H9 (cell line): ENCODE measurements around the gene KIAA0513. TPM values are rescaled to one million over a fixed set of nuclear protein-coding genes. Genes with fewer than 3 reads are reported as not detected.
A peak's percentile ranks its signal among the peaks of the same experiment; 100 is the strongest.

Experiments used
- DNase-seq: peaks from one replicate; pipeline ENCODE4 v3.0.0-alpha.2; 2017
- H2AFZ ChIP-seq: one replicate; pipeline ENCODE4 v1.6.1; 2013; ENCODE audit warnings: mild to moderate bottlenecking, low read length, control low read depth, moderate library complexity
- H2AK5ac ChIP-seq: 2 replicates; pipeline ENCODE4 v1.6.1; 2013; ENCODE audit warnings: low read length, control low read depth, mixed read lengths; ENCODE audit not compliant: insufficient read length
- H2BK120ac ChIP-seq: one replicate; pipeline ENCODE4 v1.6.1; 2013; ENCODE audit warnings: low read depth, mild to moderate bottlenecking, low read length, control low read depth, inconsistent platforms; ENCODE audit not compliant: poor library complexity, severe bottlenecking
- H2BK12ac ChIP-seq: 2 replicates; pipeline ENCODE4 v1.6.1; 2013; ENCODE audit warnings: low read length, control low read depth, mixed read lengths, low read depth; ENCODE audit not compliant: insufficient read length
- H2BK15ac ChIP-seq: 2 replicates; pipeline ENCODE4 v1.6.1; 2013; ENCODE audit warnings: low read depth, low read length, control low read depth
- H2BK20ac ChIP-seq: one replicate; pipeline ENCODE4 v1.6.1; 2013; ENCODE audit warnings: low read depth, mild to moderate bottlenecking, low read length, control low read depth, inconsistent platforms; ENCODE audit not compliant: poor library complexity, severe bottlenecking
- H2BK5ac ChIP-seq: 2 replicates; pipeline ENCODE4 v1.6.1; 2013; ENCODE audit warnings: low read length, control low read depth, mixed read lengths; ENCODE audit not compliant: insufficient read length
- H3K14ac ChIP-seq: 2 replicates; pipeline ENCODE4 v1.6.1; 2013; ENCODE audit warnings: low read length, control low read depth; ENCODE audit not compliant: insufficient read depth
- H3K18ac ChIP-seq: 2 replicates; pipeline ENCODE4 v1.6.1; 2013; ENCODE audit warnings: low read depth, mild to moderate bottlenecking, mixed read lengths, low read length, control low read depth; ENCODE audit not compliant: insufficient read length
- H3K23ac ChIP-seq: 2 replicates; pipeline ENCODE4 v1.6.1; 2013; ENCODE audit warnings: low read length, control low read depth, mixed read lengths, low read depth; ENCODE audit not compliant: insufficient read length
- H3K23me2 ChIP-seq: 2 replicates; pipeline ENCODE4 v1.6.1; 2013; ENCODE audit warnings: low read depth, mild to moderate bottlenecking, mixed read lengths, low read length, control low read depth; ENCODE audit not compliant: insufficient read length, poor library complexity, severe bottlenecking
- H3K27ac ChIP-seq: 2 replicates; pipeline ENCODE4 v1.5.1; 2013; ENCODE audit warnings: low read length, control low read depth, mixed read lengths, low read depth; ENCODE audit not compliant: insufficient read length
- H3K27me3 ChIP-seq: 2 replicates; pipeline ENCODE4 v1.6.1; 2013; ENCODE audit warnings: low read length, control low read depth, inconsistent platforms; ENCODE audit not compliant: insufficient read depth
- H3K4ac ChIP-seq: 2 replicates; pipeline ENCODE4 v1.6.1; 2013; ENCODE audit warnings: low read depth, mild to moderate bottlenecking, control low read depth, inconsistent platforms, low read length, moderate library complexity
- H3K4me1 ChIP-seq: 2 replicates; pipeline ENCODE4 v1.6.1; 2013; ENCODE audit warnings: low read length, control low read depth, inconsistent platforms; ENCODE audit not compliant: insufficient read depth
- H3K4me2 ChIP-seq: 2 replicates; pipeline ENCODE4 v1.6.1; 2013; ENCODE audit warnings: low read length, control low read depth, mixed read lengths; ENCODE audit not compliant: insufficient read length, insufficient read depth
- H3K56ac ChIP-seq: 2 replicates; pipeline ENCODE4 v1.6.1; 2013; ENCODE audit warnings: low read depth, mild to moderate bottlenecking, mixed read lengths, low read length, control low read depth; ENCODE audit not compliant: insufficient read length
- H3K79me1 ChIP-seq: 2 replicates; pipeline ENCODE4 v1.6.1; 2013; ENCODE audit warnings: low read depth, mild to moderate bottlenecking, moderate library complexity, low read length, control low read depth, inconsistent platforms; ENCODE audit not compliant: insufficient read depth, poor library complexity, severe bottlenecking
- H3K79me2 ChIP-seq: 2 replicates; pipeline ENCODE4 v1.6.1; 2013; ENCODE audit warnings: low read length, control low read depth, inconsistent platforms; ENCODE audit not compliant: insufficient read depth
- H3K9ac ChIP-seq: 2 replicates; pipeline ENCODE4 v1.6.1; 2013; ENCODE audit warnings: low read length, control low read depth, mixed read lengths; ENCODE audit not compliant: insufficient read length; ENCODE audit errors: extremely low read depth
- H3K9me3 ChIP-seq: one replicate; pipeline ENCODE4 v1.6.1; 2013; ENCODE audit warnings: low read depth, low read length, inconsistent platforms; ENCODE audit not compliant: control insufficient read depth
- H3T11ph ChIP-seq: one replicate; pipeline ENCODE4 v1.6.1; 2013; ENCODE audit warnings: mild to moderate bottlenecking, low read length, control low read depth, inconsistent platforms
- H4K20me1 ChIP-seq: one replicate; pipeline ENCODE4 v1.6.1; 2013; ENCODE audit not compliant: control insufficient read depth, insufficient read length, insufficient read depth
- H4K5ac ChIP-seq: 2 replicates; pipeline ENCODE4 v1.6.1; 2013; ENCODE audit warnings: low read depth, mild to moderate bottlenecking, mixed read lengths, low read length, control low read depth; ENCODE audit not compliant: insufficient read length
- H4K8ac ChIP-seq: replicated peaks from 2 replicates; pipeline ENCODE4 v1.6.1; 2013; ENCODE audit warnings: low read length, control low read depth, mixed read lengths, low read depth; ENCODE audit not compliant: insufficient read length
- H4K91ac ChIP-seq: 2 replicates; pipeline ENCODE4 v1.6.1; 2013; ENCODE audit warnings: low read depth, mild to moderate bottlenecking, moderate library complexity, mixed read lengths, low read length, control low read depth; ENCODE audit not compliant: insufficient read length
- H3K27ac Mint-ChIP-seq, 3 experiments: 2 replicates in 2 of 3; 3 replicates in 1 of 3; pipeline ENCODE4 v1.8.0; 2020 to 2021; ENCODE audit warnings: mixed read lengths in 3 of 3, mild to moderate bottlenecking in 1 of 3, moderate library complexity in 1 of 3
- H3K27me3 Mint-ChIP-seq: 2 replicates; pipeline ENCODE4 v1.8.0; 2021; ENCODE audit warnings: low read depth, mild to moderate bottlenecking, moderate library complexity, mixed read lengths
- H3K36me3 Mint-ChIP-seq, 3 experiments: 2 replicates in 2 of 3; 3 replicates in 1 of 3; pipeline ENCODE4 v1.8.0; 2020 to 2021; ENCODE audit warnings: low read depth in 3 of 3, mixed read lengths in 3 of 3; ENCODE audit not compliant: insufficient read depth in 1 of 3
- H3K4me1 Mint-ChIP-seq, 2 experiments: 2 replicates each; pipeline ENCODE4 v1.8.0; 2020; ENCODE audit warnings: mixed read lengths in 2 of 2
- H3K4me3 Mint-ChIP-seq, 2 experiments: 2 replicates in 1 of 2; 3 replicates in 1 of 2; pipeline ENCODE4 v1.8.0; 2020 to 2021; ENCODE audit warnings: mild to moderate bottlenecking in 2 of 2, mixed read lengths in 2 of 2, moderate library complexity in 1 of 2
- H3K9me3 Mint-ChIP-seq, 2 experiments: 2 replicates in 1 of 2; 3 replicates in 1 of 2; pipeline ENCODE4 v1.8.0; 2020; ENCODE audit warnings: mild to moderate bottlenecking in 2 of 2, mixed read lengths in 2 of 2, moderate library complexity in 1 of 2
- WGBS: extraction: QIAGEN DNeasy Blood & Tissue Kit; methylation state at CpG from one replicate; pipeline ENCODE4 v1.1.7; 2013; ENCODE audit warnings: missing lambda C conversion rate, low lambda C conversion rate, mixed read lengths; ENCODE audit not compliant: insufficient read length; ENCODE audit errors: extremely low coverage; 5-methylcytosine and 5-hydroxymethylcytosine counted together
- total RNA-seq: library from RNA; stranded (reverse); gene quantifications from 2 replicates; pipeline ENCODE4 v1.2.1, GENCODE V29; 2021
- TF ChIP-seq, protein P1 (sequence below): fragments of 200-600 bp; sonication (generic); conservative IDR thresholded peaks from 3 replicates; pipeline ENCODE4 v1.8.0; 2021; ENCODE audit warnings: antibody characterized with exemption, mild to moderate bottlenecking

KIAA0513 gene
- total RNA-seq, 1 experiment from 2014 or later: 4.7 TPM

DNA sequence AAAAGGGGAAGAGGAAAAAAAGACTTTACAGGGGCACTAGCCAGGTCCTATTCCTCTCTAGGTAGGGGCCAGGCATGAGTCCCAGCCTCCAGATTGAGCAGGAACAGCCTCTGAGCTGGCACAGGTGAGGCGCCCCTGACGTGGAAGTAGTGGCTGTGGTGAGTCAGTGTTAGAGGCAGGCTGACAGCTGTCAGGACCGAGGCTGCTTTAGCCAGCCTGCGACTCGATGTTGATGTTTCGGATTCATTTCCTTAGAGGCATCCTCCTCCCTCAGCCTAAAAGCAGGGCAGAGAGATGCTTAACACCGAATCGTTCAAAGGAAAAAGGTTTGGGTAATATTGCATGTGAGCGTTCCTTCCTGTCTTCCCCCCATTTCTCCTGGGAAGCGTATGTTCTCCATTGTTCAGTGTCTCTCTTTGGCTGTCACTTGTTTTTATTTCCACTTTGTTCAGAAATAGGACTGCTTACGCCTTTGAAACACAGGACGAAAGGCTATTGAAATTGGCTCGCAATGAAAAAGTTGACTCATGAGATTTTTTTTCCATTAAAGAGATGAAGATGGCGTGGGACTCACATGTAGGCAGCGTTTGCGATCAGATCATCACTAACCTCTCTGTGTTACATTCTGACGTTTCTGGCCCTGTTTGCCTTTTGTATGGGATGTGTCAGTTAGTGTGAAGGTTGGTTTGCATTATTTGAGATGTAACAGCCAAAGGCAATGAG is 1.3 kb downstream of the KIAA0513 start:
- Mint-ChIP-seq H3K4me3 (peak overlapping the region; percentile 77 to 84), H3K36me3 (no peaks in the 10 kb centered on the region), H3K27ac (no peak overlapping the region; a peak in 1 of 7 replicates), H3K9me3 (no peaks in the 10 kb centered on the region), H3K27me3 (peaks cover 35% of the 10 kb centered on the region), H3K4me1 (peaks cover 33 to 35% of the 10 kb centered on the region in 2 experiments)
- H3K9me3 ChIP-seq: no peaks in the 10 kb centered on the region
- no peaks in the 10 kb centered on the region for H3K79me2 ChIP-seq
- no peak overlapping the region for H4K8ac ChIP-seq
- H3K4me1 ChIP-seq: no peaks in the 10 kb centered on the region
- H4K91ac ChIP-seq: no peak overlapping the region
- H2BK5ac ChIP-seq: no peak overlapping the region
- no CpG with 5 or more reads among the region's 17 CpGs for WGBS
- H4K5ac ChIP-seq: no peak overlapping the region
- no peak overlapping the region for H2BK15ac ChIP-seq
- no peak overlapping the region for H3K27ac ChIP-seq
- no peak overlapping the region for H2BK12ac ChIP-seq
- no peak overlapping the region for H3K4ac ChIP-seq
- peak overlapping the region; percentile 59 for H3K4me2 ChIP-seq
- no peaks in the 10 kb centered on the region for H4K20me1 ChIP-seq
- no peak overlapping the region for H2AK5ac ChIP-seq
- no peak overlapping the region for H2AFZ ChIP-seq
- H3K14ac ChIP-seq: no peak overlapping the region
- no peak overlapping the region for H3T11ph ChIP-seq
- H3K23me2 ChIP-seq: peaks cover 4% of the 10 kb centered on the region
- no peak overlapping the region for H3K18ac ChIP-seq
- no peak for DNase-seq
- H3K23ac ChIP-seq: no peak overlapping the region
- H2BK20ac ChIP-seq: no peak overlapping the region
- H2BK120ac ChIP-seq: no peak overlapping the region
- no peaks in the 10 kb centered on the region; the same call in 1 of the 2 replicates for H3K27me3 ChIP-seq
- TF ChIP-seq, protein P1, sequence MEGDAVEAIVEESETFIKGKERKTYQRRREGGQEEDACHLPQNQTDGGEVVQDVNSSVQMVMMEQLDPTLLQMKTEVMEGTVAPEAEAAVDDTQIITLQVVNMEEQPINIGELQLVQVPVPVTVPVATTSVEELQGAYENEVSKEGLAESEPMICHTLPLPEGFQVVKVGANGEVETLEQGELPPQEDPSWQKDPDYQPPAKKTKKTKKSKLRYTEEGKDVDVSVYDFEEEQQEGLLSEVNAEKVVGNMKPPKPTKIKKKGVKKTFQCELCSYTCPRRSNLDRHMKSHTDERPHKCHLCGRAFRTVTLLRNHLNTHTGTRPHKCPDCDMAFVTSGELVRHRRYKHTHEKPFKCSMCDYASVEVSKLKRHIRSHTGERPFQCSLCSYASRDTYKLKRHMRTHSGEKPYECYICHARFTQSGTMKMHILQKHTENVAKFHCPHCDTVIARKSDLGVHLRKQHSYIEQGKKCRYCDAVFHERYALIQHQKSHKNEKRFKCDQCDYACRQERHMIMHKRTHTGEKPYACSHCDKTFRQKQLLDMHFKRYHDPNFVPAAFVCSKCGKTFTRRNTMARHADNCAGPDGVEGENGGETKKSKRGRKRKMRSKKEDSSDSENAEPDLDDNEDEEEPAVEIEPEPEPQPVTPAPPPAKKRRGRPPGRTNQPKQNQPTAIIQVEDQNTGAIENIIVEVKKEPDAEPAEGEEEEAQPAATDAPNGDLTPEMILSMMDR: no peak
- no peak overlapping the region for H3K9ac ChIP-seq
- H3K79me1 ChIP-seq: no peaks in the 10 kb centered on the region
- no peak overlapping the region for H3K56ac ChIP-seq
